ENCODE measurements around the gene SMARCC1. TPM values are rescaled to one million over a fixed set of nuclear protein-coding genes. Genes with fewer than 3 reads are reported as not detected.

SMARCC1 gene
- total and polyA plus RNA-seq, 2 donors from 2014 or later: 11.6 to 80.4 TPM

- no peak overlapping the region for H3K4me3 ChIP-seq (ENCODE audit: low read length in 3 of 3)
- DNase-seq (no peak), FAIRE-seq (no peak)
- H3K9ac ChIP-seq (ENCODE audit: low read length in 3 of 3): no peak overlapping the region
- H3K27ac ChIP-seq (ENCODE audit: low read depth in 2 of 2, low read length in 2 of 2): no peak overlapping the region
- TF ChIP-seq, protein P1, sequence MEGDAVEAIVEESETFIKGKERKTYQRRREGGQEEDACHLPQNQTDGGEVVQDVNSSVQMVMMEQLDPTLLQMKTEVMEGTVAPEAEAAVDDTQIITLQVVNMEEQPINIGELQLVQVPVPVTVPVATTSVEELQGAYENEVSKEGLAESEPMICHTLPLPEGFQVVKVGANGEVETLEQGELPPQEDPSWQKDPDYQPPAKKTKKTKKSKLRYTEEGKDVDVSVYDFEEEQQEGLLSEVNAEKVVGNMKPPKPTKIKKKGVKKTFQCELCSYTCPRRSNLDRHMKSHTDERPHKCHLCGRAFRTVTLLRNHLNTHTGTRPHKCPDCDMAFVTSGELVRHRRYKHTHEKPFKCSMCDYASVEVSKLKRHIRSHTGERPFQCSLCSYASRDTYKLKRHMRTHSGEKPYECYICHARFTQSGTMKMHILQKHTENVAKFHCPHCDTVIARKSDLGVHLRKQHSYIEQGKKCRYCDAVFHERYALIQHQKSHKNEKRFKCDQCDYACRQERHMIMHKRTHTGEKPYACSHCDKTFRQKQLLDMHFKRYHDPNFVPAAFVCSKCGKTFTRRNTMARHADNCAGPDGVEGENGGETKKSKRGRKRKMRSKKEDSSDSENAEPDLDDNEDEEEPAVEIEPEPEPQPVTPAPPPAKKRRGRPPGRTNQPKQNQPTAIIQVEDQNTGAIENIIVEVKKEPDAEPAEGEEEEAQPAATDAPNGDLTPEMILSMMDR (IDR thresholded peaks at IDR 0.05; ENCODE audit: borderline replicate concordance, extremely low read depth, insufficient read depth): no peak
- intact Hi-C loops (cut with DNase I): no loop called here
- H3K4me1 ChIP-seq (ENCODE audit: control insufficient read depth in 2 of 3, insufficient read depth in 2 of 3, low read depth in 1 of 3, low read length in 3 of 3): no peaks in the 10 kb centered on the region
- H3K27me3 ChIP-seq (ENCODE audit: control insufficient read depth, insufficient read depth, low read length): no peaks in the 10 kb centered on the region
- no peaks in the 10 kb centered on the region for H3K9me3 ChIP-seq (ENCODE audit: control insufficient read depth in 2 of 3, insufficient read depth in 1 of 3, low read length in 3 of 3)
- peaks cover 11 to 36% (median 19%) of the 10 kb centered on the region in 3 donors for H3K36me3 ChIP-seq (ENCODE audit: control insufficient read depth in 2 of 3, insufficient read depth in 3 of 3, low read length in 3 of 3)
Measured at GRCh38 chr3:47712398-47712797, 69.3 kb downstream of the SMARCC1 start.

DNA sequence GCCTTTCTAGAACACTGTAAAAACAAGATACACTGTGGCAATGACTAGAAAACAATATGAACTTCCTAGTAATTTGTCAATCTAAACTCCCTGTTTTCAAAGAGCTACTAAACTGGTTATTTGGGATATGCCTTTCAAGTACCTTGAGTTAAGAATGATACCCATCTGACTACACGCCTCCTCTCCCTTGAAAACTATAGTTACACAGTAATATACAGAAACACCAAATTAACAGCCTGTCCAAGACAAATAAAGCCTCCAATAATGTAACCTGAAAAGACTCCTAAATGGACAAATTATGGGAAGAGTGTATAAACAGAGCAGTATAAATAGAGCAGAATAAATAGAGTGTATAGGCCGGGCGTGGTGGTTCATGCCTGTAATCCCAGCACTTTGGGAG, 70.1 kb downstream of the SMARCC1 start:
- no peak overlapping the region for H3K27ac ChIP-seq (ENCODE audit: low read depth in 2 of 2, low read length in 2 of 2)
- TF ChIP-seq, protein P1 (IDR thresholded peaks at IDR 0.05; ENCODE audit: borderline replicate concordance, extremely low read depth, insufficient read depth): no peak
- no peak overlapping the region for H3K4me3 ChIP-seq (ENCODE audit: low read length in 3 of 3)
- no peaks in the 10 kb centered on the region for H3K9me3 ChIP-seq (ENCODE audit: control insufficient read depth in 2 of 3, insufficient read depth in 1 of 3, low read length in 3 of 3)
- H3K36me3 ChIP-seq (ENCODE audit: control insufficient read depth in 2 of 3, insufficient read depth in 3 of 3, low read length in 3 of 3): peaks cover 13 to 37% (median 22%) of the 10 kb centered on the region in 3 donors
- intact Hi-C loops (cut with DNase I): no loop called here
- H3K4me1 ChIP-seq (ENCODE audit: control insufficient read depth in 2 of 3, insufficient read depth in 2 of 3, low read depth in 1 of 3, low read length in 3 of 3): no peaks in the 10 kb centered on the region
- H3K9ac ChIP-seq (ENCODE audit: low read length in 3 of 3): no peak overlapping the region
- H3K27me3 ChIP-seq (ENCODE audit: control insufficient read depth, insufficient read depth, low read length): no peaks in the 10 kb centered on the region
- FAIRE-seq: no peak
- no peak for DNase-seq

DNA sequence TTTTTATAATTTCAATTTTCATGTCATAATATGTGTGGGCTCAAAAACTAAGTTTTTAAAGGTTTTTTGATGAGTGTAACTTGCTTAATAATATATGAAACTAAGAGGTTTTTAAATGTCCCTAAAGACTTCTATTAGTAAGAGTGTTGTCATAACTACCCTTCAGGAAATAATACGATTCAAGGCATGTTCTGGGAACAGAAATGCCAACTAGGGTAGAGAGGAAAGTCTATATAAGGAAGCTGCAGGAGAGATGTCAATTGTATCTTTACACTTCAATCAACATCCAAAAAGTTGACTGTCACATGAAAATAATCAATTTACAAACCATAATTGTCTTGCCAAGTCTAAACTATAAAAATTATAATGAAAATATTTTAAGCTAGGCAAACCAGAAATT, 76.3 kb downstream of the SMARCC1 start:
- H3K9ac ChIP-seq (ENCODE audit: low read length in 3 of 3): no peak overlapping the region
- no peaks in the 10 kb centered on the region for H3K4me1 ChIP-seq (ENCODE audit: control insufficient read depth in 2 of 3, insufficient read depth in 2 of 3, low read depth in 1 of 3, low read length in 3 of 3)
- TF ChIP-seq, protein P1 (IDR thresholded peaks at IDR 0.05; ENCODE audit: borderline replicate concordance, extremely low read depth, insufficient read depth): no peak
- H3K4me3 ChIP-seq (ENCODE audit: low read length in 3 of 3): no peak overlapping the region
- no peaks in the 10 kb centered on the region for H3K9me3 ChIP-seq (ENCODE audit: control insufficient read depth in 2 of 3, insufficient read depth in 1 of 3, low read length in 3 of 3)
- no peak for DNase-seq
- H3K27me3 ChIP-seq (ENCODE audit: control insufficient read depth, insufficient read depth, low read length): no peaks in the 10 kb centered on the region
- no peak for FAIRE-seq
- intact Hi-C loops (cut with DNase I): no loop called here
- H3K36me3 ChIP-seq (ENCODE audit: control insufficient read depth in 2 of 3, insufficient read depth in 3 of 3, low read length in 3 of 3): peaks cover 14 to 30% (median 15%) of the 10 kb centered on the region in 3 donors
- no peak overlapping the region for H3K27ac ChIP-seq (ENCODE audit: low read depth in 2 of 2, low read length in 2 of 2)

GRCh38 chr3:47704237-47704612, 77.5 kb downstream of the SMARCC1 start:
- H3K4me1 ChIP-seq (ENCODE audit: control insufficient read depth in 2 of 3, insufficient read depth in 2 of 3, low read depth in 1 of 3, low read length in 3 of 3): no peaks in the 10 kb centered on the region
- FAIRE-seq (no peak), DNase-seq (no peak)
- no peak overlapping the region for H3K9ac ChIP-seq (ENCODE audit: low read length in 3 of 3)
- peaks cover 11 to 23% (median 13%) of the 10 kb centered on the region in 3 donors for H3K36me3 ChIP-seq (ENCODE audit: control insufficient read depth in 2 of 3, insufficient read depth in 3 of 3, low read length in 3 of 3)
- H3K27me3 ChIP-seq (ENCODE audit: control insufficient read depth, insufficient read depth, low read length): no peaks in the 10 kb centered on the region
- intact Hi-C loops (cut with DNase I): no loop called here
- TF ChIP-seq, protein P1 (IDR thresholded peaks at IDR 0.05; ENCODE audit: borderline replicate concordance, extremely low read depth, insufficient read depth): no peak
- no peak overlapping the region for H3K27ac ChIP-seq (ENCODE audit: low read depth in 2 of 2, low read length in 2 of 2)
- no peaks in the 10 kb centered on the region for H3K9me3 ChIP-seq (ENCODE audit: control insufficient read depth in 2 of 3, insufficient read depth in 1 of 3, low read length in 3 of 3)
- H3K4me3 ChIP-seq (ENCODE audit: low read length in 3 of 3): no peak overlapping the region

All from kidney (tissue), 14 donors.